KOPT-K1 (cell line): Measurements from ENCODE around the gene SLC28A1.

Source experiments
- H3K27ac ChIP-seq: fragments of 200-600 bp; sonication (generic); 2 replicates; pipeline ENCODE4 v1.5.1; 2016; ENCODE audit warnings: antibody characterized with exemption, mild to moderate bottlenecking, low read depth, low read length; ENCODE audit not compliant: poor library complexity, severe bottlenecking
- H3K36me3 ChIP-seq: fragments of 200-600 bp; sonication (generic); 2 replicates; pipeline ENCODE4 v1.5.1; 2017; ENCODE audit warnings: antibody characterized with exemption, mild to moderate bottlenecking, low read length, moderate library complexity; ENCODE audit not compliant: insufficient read depth
- H3K9me3 ChIP-seq: fragments of 200-600 bp; sonication (generic); 2 replicates; pipeline ENCODE4 v1.5.1; 2017; ENCODE audit warnings: antibody characterized with exemption, low read length, mild to moderate bottlenecking; ENCODE audit not compliant: insufficient read depth, poor library complexity, severe bottlenecking

SLC28A1 gene

GRCh38 chr15:84946772-84947489 is 62.5 kb downstream of the SLC28A1 start:
- no peak overlapping the region for H3K27ac ChIP-seq
- no peaks in the 10 kb centered on the region for H3K36me3 ChIP-seq
- no peaks in the 10 kb centered on the region for H3K9me3 ChIP-seq

DNA sequence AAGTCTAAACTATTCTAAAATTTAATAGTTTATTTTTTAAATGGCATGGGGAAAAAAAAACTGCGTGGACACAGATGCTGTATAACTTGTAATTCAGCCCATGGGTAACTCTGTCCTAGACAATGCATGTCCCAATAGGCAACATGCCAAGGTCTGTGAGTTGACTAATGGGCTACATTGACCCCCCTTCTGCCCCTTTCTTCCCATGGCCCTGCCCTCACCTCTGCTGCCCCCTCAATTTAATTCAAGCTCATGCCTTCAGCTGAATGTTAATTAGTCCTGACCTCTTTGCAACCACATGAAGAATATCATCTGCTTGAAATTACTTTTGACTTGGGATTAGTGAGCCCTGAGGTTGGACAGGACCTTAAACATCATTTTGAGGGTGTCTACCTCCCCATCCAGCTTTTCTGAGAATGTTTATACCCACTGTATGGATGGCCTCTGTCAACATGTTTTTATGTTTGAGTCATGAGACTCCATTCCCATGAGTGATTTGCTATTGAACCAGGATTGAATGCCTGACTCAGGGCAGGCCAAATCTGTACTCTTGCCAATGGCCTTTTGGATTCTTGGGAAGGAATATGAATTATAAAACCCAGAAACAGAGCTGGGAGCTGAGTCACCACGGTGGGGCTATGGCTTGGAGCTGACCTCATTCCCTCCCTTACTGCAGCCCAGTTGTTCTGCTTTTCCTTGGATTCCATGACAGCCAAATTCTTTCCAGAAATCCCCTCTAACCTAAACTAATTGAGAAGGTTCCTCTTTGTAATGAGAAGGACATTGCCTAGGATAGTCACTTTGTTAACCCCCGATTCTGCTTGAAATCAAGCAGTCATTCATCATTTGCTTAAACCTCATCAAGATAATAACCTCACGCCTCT is 63.7 kb downstream of the SLC28A1 start:
- no peaks in the 10 kb centered on the region for H3K9me3 ChIP-seq
- no peak overlapping the region for H3K27ac ChIP-seq
- no peaks in the 10 kb centered on the region for H3K36me3 ChIP-seq

DNA sequence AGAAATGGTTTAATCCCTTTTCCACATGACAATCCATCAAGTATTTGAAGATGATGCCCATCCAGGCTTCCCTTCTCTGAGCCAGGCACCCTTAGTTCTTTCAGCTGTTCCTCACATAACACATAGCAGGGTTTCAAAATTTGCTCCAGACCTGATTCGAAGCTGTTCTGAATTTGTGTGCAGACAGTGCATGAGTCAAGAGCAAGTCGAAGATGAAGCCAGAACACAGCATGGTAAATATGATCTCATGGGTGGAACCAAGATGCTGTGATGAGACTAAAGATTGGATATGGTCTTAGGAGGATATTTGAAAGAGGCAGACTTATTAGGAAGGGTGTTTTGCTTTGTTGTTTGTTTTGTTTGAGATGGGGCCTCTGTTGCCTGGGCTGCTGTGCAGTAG is 64.6 kb downstream of the SLC28A1 start:
- Histone ChIP-seq H3K36me3 (no peaks in the 10 kb centered on the region), H3K27ac (no peak overlapping the region), H3K9me3 (no peaks in the 10 kb centered on the region)

DNA sequence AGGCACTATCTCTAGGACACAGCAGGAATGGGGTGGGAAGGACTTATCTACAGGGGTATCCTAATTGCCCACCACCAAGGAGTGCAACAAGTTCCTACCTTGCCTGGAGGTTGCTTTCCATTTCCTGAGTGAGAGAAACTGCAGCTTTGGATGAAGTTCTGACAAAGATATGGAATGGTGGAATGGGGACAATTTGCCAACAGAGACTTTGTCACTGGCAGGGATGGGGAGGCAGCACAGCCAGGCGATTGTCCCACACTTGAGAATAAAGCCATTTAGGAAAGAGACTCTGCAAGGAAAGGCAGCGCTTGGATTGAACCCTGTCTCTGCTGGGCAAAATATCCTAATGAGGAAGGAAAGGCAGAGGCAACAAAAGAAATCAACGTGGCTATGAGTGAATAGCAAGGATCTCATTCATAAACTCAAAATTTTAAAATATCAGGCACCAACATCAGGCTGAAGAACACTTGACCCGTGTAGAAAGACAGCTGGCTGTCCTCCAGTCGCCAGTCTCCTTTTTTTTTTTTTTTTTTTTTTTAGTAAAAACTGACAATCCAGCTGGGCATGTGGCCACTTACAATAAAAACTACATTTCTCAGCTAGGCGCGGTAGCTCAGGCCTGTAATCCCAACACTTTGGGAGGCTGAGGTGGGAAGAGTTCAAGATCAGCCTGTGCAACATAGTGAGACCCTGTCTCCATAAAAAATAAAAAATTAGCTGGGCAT is 65.5 kb downstream of the SLC28A1 start:
- H3K36me3 ChIP-seq, result no peaks in the 10 kb centered on the region
- H3K27ac ChIP-seq, result no peak overlapping the region

DNA sequence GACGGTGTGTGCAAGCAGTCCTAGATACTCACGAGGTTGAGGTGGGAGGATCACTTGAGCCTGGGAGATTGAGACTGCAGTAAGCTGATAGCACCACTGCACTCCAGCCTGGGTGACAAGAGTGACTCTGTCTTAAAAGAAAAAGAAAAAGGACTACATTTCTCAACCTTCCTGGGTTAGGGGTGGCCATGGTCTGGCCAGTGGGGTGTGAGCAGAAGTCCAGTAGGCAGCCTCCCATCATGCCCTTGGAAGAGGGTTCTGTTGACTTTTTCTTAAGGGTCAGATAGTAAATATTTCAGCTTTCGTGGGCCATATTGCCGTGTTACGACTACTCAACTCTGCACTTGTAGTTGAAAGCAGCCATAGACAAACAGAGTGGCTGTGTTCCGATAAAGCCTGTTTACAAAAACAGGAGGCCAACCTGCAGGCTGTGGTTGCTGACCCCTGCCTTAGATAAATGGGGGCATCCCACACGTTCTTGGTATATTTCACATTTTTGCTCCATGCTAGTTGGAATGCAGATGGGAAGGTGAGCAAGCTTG is 66.2 kb downstream of the SLC28A1 start:
- H3K9me3 ChIP-seq, result no peaks in the 10 kb centered on the region
- H3K36me3 ChIP-seq, result no peaks in the 10 kb centered on the region
- no peak overlapping the region for H3K27ac ChIP-seq

More for the DNA sequence above, 65.5 kb downstream of the SLC28A1 start:
- no peaks in the 10 kb centered on the region for H3K9me3 ChIP-seq

DNA sequence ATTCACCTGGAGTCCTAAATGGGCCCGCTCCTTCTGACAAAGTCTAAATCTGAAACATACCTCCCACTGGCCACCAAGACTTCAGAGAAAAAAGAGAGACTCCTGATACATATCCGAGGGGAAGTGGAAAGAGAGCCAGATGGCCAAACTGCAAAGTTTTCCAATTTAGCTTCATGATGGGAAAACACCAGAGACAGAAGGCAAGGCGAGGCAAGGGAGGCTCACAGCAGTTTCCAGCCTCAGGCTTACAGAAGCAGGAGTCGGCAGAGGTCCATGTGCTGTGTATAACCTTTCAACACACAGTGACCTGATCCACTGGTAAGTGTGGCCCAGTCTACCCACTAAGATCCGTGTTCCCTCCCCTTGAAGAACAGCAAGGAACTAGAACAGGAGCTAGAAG is 67.3 kb downstream of the SLC28A1 start:
- Histone ChIP-seq H3K9me3 (no peaks in the 10 kb centered on the region), H3K27ac (no peak overlapping the region), H3K36me3 (no peaks in the 10 kb centered on the region)

GRCh38 chr15:84953136-84953535 is 68.7 kb downstream of the SLC28A1 start:
- Histone ChIP-seq H3K27ac (no peak overlapping the region), H3K9me3 (no peaks in the 10 kb centered on the region)

DNA sequence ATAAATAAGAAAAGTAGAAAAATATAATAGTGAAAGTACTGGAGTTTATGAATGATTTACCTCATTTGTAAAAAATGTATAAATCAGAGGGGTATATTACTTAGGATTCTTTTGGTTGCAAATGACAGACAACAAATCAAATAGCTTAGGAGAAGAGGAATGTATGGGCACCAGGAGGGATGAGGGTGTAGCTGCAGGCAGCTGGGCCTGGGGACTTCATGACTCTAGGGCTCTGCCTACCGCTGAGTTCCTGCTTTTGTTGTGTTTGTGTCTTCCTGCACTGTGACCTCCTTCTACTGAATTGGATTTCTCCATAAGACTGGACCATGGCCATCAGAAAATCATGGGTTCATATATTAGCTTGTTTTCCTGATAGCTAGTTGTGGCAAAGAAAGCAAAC is 69.3 kb downstream of the SLC28A1 start:
- no peaks in the 10 kb centered on the region for H3K9me3 ChIP-seq
- no peak overlapping the region for H3K27ac ChIP-seq
- H3K36me3 ChIP-seq, result no peaks in the 10 kb centered on the region

More at GRCh38 chr15:84953136-84953535, 68.7 kb downstream of the SLC28A1 start:
- no peaks in the 10 kb centered on the region for H3K36me3 ChIP-seq

DNA sequence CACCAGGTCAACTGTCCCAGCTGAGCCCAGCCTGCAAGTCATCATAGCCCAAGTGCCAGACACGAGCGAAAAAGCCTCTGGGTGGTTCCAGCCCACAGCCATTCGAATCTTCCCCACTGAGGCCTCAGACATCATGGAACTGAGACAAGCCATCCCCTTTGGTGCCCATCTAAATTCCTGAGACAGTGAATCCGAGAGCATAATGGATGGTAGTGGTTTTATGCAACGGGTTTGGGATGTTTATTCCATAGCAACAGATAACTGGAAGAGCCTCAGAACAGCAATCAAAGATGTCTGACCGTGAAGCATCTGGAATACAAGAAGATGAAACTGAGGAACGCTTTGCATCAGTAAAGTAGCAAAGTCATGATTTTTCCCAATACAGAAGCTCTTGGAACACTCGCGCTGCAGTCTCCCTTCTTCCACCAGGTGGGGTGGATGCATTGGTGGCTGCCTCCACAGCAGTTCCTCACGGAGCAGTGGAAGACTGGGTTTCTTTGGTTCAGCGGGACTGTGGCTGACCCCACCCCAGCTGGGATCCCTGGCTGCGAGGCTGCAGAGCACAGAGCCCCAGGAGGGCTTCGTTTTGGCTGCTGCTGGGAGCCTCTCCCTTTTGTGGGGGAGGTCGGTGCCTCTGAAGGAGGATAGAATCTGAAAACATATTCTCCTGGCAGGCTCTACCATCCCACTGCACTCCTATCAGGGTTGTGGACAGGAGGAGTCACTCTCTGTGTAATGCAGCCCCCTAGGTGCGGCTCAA is 70.8 kb downstream of the SLC28A1 start:
- Histone ChIP-seq H3K27ac (no peak overlapping the region), H3K9me3 (no peaks in the 10 kb centered on the region), H3K36me3 (no peaks in the 10 kb centered on the region)

- no peaks in the 10 kb centered on the region for H3K36me3 ChIP-seq
- no peak overlapping the region for H3K27ac ChIP-seq
- H3K9me3 ChIP-seq, result no peaks in the 10 kb centered on the region
Measured at GRCh38 chr15:84956199-84956598, 71.7 kb downstream of the SLC28A1 start.

- H3K27ac ChIP-seq, result no peak overlapping the region
- H3K36me3 ChIP-seq, result no peaks in the 10 kb centered on the region
- no peaks in the 10 kb centered on the region for H3K9me3 ChIP-seq
Measured at GRCh38 chr15:84960391-84961113, 76.1 kb downstream of the SLC28A1 start.

DNA sequence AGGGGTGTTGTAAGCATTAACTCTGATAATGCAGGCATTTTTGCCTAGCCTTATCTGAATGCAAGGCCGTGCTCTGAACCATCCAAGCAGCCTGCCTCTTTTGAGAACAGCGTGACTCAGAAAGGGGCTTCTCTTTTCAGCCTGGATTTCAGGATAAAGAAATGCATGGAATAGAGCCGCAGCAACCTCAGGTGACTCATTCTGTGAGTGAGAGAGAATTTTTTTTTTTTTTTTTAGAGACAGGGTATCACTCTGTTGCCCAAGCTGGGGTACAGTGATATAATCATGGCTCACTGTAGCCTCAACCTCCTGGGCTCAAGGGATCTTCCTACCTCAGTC is 76.6 kb downstream of the SLC28A1 start:
- H3K36me3 ChIP-seq, result no peaks in the 10 kb centered on the region
- no peaks in the 10 kb centered on the region for H3K9me3 ChIP-seq
- no peak overlapping the region for H3K27ac ChIP-seq

GRCh38 chr15:84961707-84962106 is 77.2 kb downstream of the SLC28A1 start:
- Histone ChIP-seq H3K27ac (no peak overlapping the region), H3K9me3 (no peaks in the 10 kb centered on the region), H3K36me3 (no peaks in the 10 kb centered on the region)

- Histone ChIP-seq H3K27ac (no peak overlapping the region), H3K9me3 (no peaks in the 10 kb centered on the region), H3K36me3 (no peaks in the 10 kb centered on the region)
Measured at GRCh38 chr15:84962955-84963354, 78.5 kb downstream of the SLC28A1 start.
